ENCODE data around the gene VSIG10.

VSIG10 gene, protein sequence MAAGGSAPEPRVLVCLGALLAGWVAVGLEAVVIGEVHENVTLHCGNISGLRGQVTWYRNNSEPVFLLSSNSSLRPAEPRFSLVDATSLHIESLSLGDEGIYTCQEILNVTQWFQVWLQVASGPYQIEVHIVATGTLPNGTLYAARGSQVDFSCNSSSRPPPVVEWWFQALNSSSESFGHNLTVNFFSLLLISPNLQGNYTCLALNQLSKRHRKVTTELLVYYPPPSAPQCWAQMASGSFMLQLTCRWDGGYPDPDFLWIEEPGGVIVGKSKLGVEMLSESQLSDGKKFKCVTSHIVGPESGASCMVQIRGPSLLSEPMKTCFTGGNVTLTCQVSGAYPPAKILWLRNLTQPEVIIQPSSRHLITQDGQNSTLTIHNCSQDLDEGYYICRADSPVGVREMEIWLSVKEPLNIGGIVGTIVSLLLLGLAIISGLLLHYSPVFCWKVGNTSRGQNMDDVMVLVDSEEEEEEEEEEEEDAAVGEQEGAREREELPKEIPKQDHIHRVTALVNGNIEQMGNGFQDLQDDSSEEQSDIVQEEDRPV

DNA sequence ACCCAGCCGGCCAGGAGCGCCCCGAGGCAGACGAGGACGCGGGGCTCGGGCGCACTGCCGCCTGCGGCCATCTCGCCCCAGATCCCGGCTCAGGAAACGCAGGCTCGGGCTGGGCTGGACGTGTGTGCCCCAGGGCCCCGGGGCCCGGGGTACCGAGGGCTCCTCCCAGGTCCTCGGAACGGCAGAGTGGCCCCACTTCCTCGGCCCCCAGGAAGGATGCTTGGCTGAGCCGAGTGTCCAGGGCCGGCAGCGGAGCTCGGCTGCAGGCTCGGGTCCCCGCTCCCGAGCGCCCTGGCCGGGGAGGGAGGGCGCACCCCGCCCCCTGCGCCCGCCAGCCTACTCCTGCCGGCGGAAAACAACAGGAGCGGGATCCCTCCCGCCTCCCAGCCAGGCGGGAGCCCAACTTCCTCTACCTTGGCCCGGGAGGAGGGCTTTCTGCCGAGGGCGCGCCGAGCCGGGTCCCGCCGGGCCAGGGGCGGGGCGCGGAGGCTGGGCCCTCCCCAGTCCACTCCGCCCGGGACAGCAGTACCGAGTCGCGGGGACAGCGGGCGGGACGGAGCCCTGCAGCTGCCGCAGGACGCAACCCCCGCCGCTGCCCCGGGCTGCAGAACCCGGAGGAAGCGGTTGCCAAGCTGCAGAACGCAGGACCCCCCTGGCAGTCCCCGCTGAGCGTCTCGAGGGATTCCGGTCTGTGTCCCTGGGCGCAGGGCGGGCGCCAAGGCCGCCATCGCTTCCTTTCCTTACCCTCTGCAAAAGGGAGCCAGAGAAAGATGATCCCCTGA, at the start of gene VSIG10:
VSIG10 (minus strand) TSS at position 411 of the 782 bp plus-strand sequence; CDS start at position 71, 340 bp downstream.
- Histone ChIP-seq H3K4me3 (ENCODE audit: severe bottlenecking) (peak within 1 kb of the TSS; percentile 79), H3K36me3 (ENCODE audit: low read depth) (no peaks in the 10 kb centered on the region), H3K9me3 (ENCODE audit: severe bottlenecking) (no peaks in the 10 kb centered on the region), H3K27me3 (ENCODE audit: insufficient read depth, poor library complexity, severe bottlenecking) (no peaks in the 10 kb centered on the region), H3K27ac (ENCODE audit: poor library complexity, severe bottlenecking) (peak within 1 kb of the TSS; percentile 63), H3K4me1 (ENCODE audit: insufficient read depth, poor library complexity, severe bottlenecking) (peaks cover 13% of the 10 kb centered on the region)
- TF ChIP-seq, protein P1, sequence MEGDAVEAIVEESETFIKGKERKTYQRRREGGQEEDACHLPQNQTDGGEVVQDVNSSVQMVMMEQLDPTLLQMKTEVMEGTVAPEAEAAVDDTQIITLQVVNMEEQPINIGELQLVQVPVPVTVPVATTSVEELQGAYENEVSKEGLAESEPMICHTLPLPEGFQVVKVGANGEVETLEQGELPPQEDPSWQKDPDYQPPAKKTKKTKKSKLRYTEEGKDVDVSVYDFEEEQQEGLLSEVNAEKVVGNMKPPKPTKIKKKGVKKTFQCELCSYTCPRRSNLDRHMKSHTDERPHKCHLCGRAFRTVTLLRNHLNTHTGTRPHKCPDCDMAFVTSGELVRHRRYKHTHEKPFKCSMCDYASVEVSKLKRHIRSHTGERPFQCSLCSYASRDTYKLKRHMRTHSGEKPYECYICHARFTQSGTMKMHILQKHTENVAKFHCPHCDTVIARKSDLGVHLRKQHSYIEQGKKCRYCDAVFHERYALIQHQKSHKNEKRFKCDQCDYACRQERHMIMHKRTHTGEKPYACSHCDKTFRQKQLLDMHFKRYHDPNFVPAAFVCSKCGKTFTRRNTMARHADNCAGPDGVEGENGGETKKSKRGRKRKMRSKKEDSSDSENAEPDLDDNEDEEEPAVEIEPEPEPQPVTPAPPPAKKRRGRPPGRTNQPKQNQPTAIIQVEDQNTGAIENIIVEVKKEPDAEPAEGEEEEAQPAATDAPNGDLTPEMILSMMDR (IDR thresholded peaks at IDR 0.05; ENCODE audit: poor library complexity, severe bottlenecking): peak; percentile 5
- peak; percentile 70 for ATAC-seq (ENCODE audit: low read depth)
- peak; percentile 63 for DNase-seq (ENCODE audit: low spot score)

DNA sequence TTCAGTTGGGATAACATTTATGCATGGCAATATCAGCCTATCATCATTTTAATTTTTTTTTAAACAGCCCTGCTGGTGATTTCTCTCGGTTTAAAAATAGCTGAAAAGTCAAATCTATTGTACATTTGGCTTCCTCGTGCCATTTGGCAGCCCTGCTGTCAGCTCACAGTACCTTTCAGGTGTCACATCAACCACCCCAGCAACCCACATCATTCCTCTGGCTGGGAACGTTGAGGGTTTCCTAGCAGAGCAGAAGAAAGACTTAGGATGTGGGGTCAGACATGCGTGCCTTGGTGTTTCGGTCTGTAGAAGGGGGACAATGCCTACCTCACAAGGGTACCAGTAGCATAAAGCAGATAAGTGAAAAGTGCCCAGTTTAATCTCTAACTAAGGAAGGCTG, 47.9 kb upstream of the VSIG10 start:
- Histone ChIP-seq H3K4me1 (ENCODE audit: insufficient read depth, poor library complexity, severe bottlenecking) (no peaks in the 10 kb centered on the region), H3K27ac (ENCODE audit: poor library complexity, severe bottlenecking) (no peak overlapping the region), H3K27me3 (ENCODE audit: insufficient read depth, poor library complexity, severe bottlenecking) (no peaks in the 10 kb centered on the region), H3K4me3 (ENCODE audit: severe bottlenecking) (no peak overlapping the region), H3K36me3 (ENCODE audit: low read depth) (peaks cover 23% of the 10 kb centered on the region), H3K9me3 (ENCODE audit: severe bottlenecking) (no peaks in the 10 kb centered on the region)
- TF ChIP-seq, protein P1 (IDR thresholded peaks at IDR 0.05; ENCODE audit: poor library complexity, severe bottlenecking): no peak
- DNase-seq (ENCODE audit: low spot score) (no peak), ATAC-seq (ENCODE audit: low read depth) (no peak)

DNA sequence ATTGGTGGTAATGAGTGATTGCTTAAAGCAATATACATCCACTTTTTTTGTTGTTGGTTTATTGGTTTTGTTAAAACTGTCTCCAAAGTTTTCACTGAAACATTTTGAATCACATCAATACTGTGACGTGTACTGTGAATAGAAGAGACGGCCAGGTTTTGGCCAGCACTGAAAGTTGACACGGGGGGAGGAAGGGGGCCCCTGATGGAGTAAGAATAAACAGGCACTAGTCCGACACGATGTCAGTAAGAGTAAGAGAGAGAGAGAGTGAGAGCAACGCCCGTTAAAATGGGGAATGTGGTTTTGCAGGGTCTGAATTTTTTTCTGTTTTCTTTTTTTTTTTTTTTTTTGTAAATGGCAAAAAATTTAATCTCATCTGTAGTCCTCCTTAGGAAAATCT, 46.8 kb upstream of the VSIG10 start:
- DNase-seq (ENCODE audit: low spot score) (no peak), ATAC-seq (ENCODE audit: low read depth) (no peak)
- no peaks in the 10 kb centered on the region for H3K27me3 ChIP-seq (ENCODE audit: insufficient read depth, poor library complexity, severe bottlenecking)
- H3K36me3 ChIP-seq (ENCODE audit: low read depth): peaks cover 30% of the 10 kb centered on the region
- no peak overlapping the region for H3K4me3 ChIP-seq (ENCODE audit: severe bottlenecking)
- TF ChIP-seq, protein P1 (IDR thresholded peaks at IDR 0.05; ENCODE audit: poor library complexity, severe bottlenecking): no peak
- no peaks in the 10 kb centered on the region for H3K9me3 ChIP-seq (ENCODE audit: severe bottlenecking)
- H3K27ac ChIP-seq (ENCODE audit: poor library complexity, severe bottlenecking): no peak overlapping the region
- no peaks in the 10 kb centered on the region for H3K4me1 ChIP-seq (ENCODE audit: insufficient read depth, poor library complexity, severe bottlenecking)

DNA sequence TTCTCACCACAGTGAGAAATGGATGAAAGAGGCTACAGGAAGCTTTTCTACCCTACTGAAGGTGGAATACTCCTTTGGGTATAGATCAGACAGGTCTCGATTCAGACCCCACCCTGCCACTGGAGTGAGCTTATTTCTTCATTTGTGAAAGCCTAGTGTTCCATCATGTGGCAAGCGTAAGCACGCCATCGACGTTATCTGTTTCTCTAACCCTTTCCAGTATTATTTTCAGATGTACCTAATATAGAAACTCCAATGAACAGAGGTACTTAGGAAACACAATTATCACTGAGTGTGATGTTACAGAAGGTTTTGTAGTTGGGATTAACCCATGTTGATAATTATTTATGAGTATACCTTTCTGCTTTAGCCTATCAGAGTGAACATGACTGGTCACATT, 44.5 kb upstream of the VSIG10 start:
- no peak for DNase-seq (ENCODE audit: low spot score)
- Histone ChIP-seq H3K9me3 (ENCODE audit: severe bottlenecking) (no peaks in the 10 kb centered on the region), H3K4me1 (ENCODE audit: insufficient read depth, poor library complexity, severe bottlenecking) (no peaks in the 10 kb centered on the region), H3K27me3 (ENCODE audit: insufficient read depth, poor library complexity, severe bottlenecking) (no peaks in the 10 kb centered on the region), H3K36me3 (ENCODE audit: low read depth) (peaks cover 46% of the 10 kb centered on the region), H3K27ac (ENCODE audit: poor library complexity, severe bottlenecking) (no peak overlapping the region), H3K4me3 (ENCODE audit: severe bottlenecking) (no peak overlapping the region)
- TF ChIP-seq, protein P1 (IDR thresholded peaks at IDR 0.05; ENCODE audit: poor library complexity, severe bottlenecking): no peak
- no peak for ATAC-seq (ENCODE audit: low read depth)
